Measurements from ENCODE around the gene TM2D3. TPM values are rescaled to one million over a fixed set of nuclear protein-coding genes. Genes with fewer than 3 reads are reported as not detected.

The TM2D3 gene
- total and polyA plus RNA-seq, 3 donors from 2014 or later, result 60.2 to 69.9 (median 69.5) TPM

GRCh38 chr15:101652786-101653430, 727 bp upstream of the TM2D3 start:
- H3K4me3 ChIP-seq, result peak overlapping the region; percentile 80 to 89
- no peaks in the 10 kb centered on the region for H3K9me3 ChIP-seq
- no peak for TF ChIP-seq CTCF (IDR thresholded peaks at IDR 0.05)
- TF ChIP-seq POLR2A (IDR thresholded peaks at IDR 0.05), result no peak
- DNase-seq, result no peak
- H3K4me1 ChIP-seq, result peaks cover 17% of the 10 kb centered on the region
- H3K36me3 ChIP-seq (ENCODE audit: low read depth, missing control alignments), result no peaks in the 10 kb centered on the region
- intact Hi-C loops (cut with DNase I; ENCODE audit: low total_unique reads), result no loop called here
- no peaks in the 10 kb centered on the region for H3K27me3 ChIP-seq
- WGBS, 2 donors, result 31 to 35% methylated on average over 31 to 42 of the region's 42 CpGs
- peak overlapping the region; percentile 89 to 92 for H3K27ac ChIP-seq

- Histone ChIP-seq H3K27me3 (no peaks in the 10 kb centered on the region), H3K36me3 (ENCODE audit: low read depth, missing control alignments) (no peaks in the 10 kb centered on the region), H3K4me3 (peak overlapping the region; percentile 80 to 89), H3K9me3 (no peaks in the 10 kb centered on the region), H3K27ac (peak overlapping the region; percentile 89 to 92), H3K4me1 (peaks cover 17% of the 10 kb centered on the region)
- intact Hi-C loops (cut with DNase I; ENCODE audit: low total_unique reads), result no loop called here
- WGBS, 2 donors, result 0 to 1% methylated on average over 14 to 32 of the region's 32 CpGs
- TF ChIP-seq CTCF (IDR thresholded peaks at IDR 0.05) (no peak), POLR2A (IDR thresholded peaks at IDR 0.05) (no peak)
- peak; percentile 57 for DNase-seq
Measured at GRCh38 chr15:101651554-101652097, 555 bp downstream of the TM2D3 start.

GRCh38 chr15:101650145-101650544, 2.0 kb downstream of the TM2D3 start:
- no peaks in the 10 kb centered on the region for H3K36me3 ChIP-seq (ENCODE audit: low read depth, missing control alignments)
- H3K4me1 ChIP-seq, result peaks cover 17% of the 10 kb centered on the region
- H3K4me3 ChIP-seq, result no peak overlapping the region
- H3K27ac ChIP-seq, result no peak overlapping the region
- DNase-seq, result no peak
- H3K9me3 ChIP-seq, result no peaks in the 10 kb centered on the region
- no peaks in the 10 kb centered on the region for H3K27me3 ChIP-seq
- no peak for TF ChIP-seq CTCF (IDR thresholded peaks at IDR 0.05)
- no peak for TF ChIP-seq POLR2A (IDR thresholded peaks at IDR 0.05)
- 56 to 58% methylated on average over 5 of the region's 5 CpGs for WGBS, 2 donors
- intact Hi-C loops (cut with DNase I; ENCODE audit: low total_unique reads), result no loop called here

DNA sequence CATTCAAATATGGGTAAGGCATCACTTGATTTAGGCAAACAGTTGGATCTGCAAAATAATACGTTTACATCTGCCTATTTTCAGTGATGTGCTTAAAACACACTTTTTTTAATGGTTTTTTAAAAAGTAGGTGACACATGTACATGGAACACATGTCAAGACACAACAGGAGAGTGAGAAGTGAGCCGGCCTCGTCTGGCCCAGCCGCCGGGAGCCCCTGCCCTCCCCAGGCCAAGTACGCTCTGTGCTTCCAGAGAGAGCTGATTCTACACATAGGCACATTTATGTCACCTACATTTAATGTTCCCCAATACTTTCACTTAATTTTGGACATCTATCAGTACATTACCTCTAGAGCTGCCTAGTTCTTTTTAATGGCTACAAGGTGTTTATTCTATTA, 3.8 kb downstream of the TM2D3 start:
- WGBS, 2 donors, result 90 to 91% methylated on average over 6 of the region's 6 CpGs
- DNase-seq, result no peak
- TF ChIP-seq POLR2A (IDR thresholded peaks at IDR 0.05), result no peak
- no peak for TF ChIP-seq CTCF (IDR thresholded peaks at IDR 0.05)
- Histone ChIP-seq H3K9me3 (no peaks in the 10 kb centered on the region), H3K4me3 (no peak overlapping the region), H3K4me1 (peaks cover 17% of the 10 kb centered on the region), H3K27me3 (no peaks in the 10 kb centered on the region), H3K27ac (no peak overlapping the region), H3K36me3 (ENCODE audit: low read depth, missing control alignments) (no peaks in the 10 kb centered on the region)
- intact Hi-C loops (cut with DNase I; ENCODE audit: low total_unique reads), result loop anchor here (10.0 kb wide), 1 partner anchor 354 kb away; the partner anchor contains the start of gene SNRPA1
